ENCODE data around the gene CASK.

CASK gene

DNA sequence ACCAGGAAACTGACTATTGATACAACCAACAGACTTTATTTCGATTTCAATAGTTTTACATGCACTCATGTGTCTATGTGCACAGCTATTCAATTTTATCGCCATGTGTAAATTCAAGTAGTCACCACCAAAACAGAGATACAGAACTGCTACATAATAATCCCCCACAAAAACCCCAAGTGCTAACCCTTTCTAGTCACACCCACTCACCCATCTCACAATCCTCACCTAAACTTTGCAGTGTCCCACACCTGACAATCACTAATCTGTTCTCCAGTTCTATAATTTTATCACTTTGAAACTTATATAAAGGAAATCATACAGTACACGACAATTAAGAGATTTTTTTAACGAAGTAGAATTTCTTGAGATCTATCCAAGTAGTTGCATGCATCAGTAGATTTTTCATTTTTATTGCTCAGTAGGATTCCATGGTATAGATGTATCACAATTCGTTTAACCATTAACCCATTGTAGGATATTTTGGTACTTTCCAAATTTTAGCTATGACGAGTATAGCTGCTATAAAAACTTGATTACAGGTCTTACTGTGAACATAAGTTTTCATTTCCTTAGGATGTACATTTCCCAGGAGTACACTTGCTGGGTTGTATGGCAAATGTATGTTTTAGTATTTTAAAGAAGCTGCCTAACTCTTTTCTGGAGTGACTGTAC lies 85.9 kb downstream of the CASK start:
- DNase-seq (ENCODE audit: low read depth in 4 of 4, low spot score in 1 of 4) = no peak

DNA sequence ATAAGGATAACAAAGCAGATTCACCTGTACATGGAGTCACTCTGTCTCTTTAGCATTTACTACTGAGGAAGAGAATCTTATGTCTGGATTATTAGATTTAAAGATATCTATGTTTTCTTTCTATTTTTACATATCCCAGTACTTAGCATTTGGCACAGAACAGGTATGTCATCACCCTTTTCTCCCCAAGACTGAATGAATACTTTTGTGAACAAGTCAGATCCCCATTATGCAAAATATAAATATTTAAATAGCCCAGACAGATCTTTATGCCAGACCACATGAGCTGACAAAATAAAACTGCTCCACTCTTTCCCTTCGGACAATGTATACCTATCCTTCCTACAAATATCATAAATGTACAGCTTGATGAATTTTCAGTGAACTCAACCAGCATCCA lies 94.5 kb downstream of the CASK start:
- DNase-seq (ENCODE audit: low read depth in 4 of 4, low spot score in 1 of 4) = no peak

DNA sequence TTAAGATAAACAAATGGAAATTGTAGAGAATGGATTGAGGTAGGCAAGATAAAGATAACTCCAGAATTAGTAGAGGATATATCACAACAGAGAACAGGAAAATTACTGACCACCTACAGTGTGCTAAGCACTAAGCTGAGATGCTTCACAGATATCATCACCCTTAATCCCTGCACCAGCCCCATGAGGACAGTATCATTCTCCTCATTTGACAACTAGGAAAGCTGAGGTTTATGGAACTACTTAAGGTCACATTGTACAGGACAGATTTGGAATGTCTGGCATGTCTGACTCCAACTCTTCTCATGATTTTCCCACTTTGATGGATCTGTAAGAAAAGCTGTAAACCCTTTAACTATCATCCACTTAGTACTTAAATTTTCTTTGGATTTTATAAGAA lies 95.5 kb downstream of the CASK start:
- DNase-seq (ENCODE audit: low read depth in 4 of 4, low spot score in 1 of 4) = no peak

DNA sequence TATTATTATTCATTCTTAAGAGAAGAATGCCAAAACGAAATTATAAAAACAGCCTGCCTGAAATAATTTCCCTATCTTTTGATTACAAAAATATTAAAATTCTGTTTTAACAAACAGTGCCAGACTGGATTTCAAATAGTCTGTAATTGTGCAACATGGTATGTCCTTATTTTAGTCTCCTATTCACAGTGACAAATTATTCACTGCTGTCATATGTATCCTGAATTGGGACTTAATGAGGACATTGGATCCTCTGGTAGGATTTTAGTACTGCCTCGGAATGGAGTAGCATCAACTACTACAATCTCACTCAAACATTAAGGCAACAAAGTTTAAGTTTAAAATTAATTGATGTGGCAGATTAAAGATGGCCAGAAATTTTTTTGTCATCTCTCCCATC lies 97.6 kb downstream of the CASK start:
- DNase-seq (ENCODE audit: low read depth in 4 of 4, low spot score in 1 of 4) = no peak

DNA sequence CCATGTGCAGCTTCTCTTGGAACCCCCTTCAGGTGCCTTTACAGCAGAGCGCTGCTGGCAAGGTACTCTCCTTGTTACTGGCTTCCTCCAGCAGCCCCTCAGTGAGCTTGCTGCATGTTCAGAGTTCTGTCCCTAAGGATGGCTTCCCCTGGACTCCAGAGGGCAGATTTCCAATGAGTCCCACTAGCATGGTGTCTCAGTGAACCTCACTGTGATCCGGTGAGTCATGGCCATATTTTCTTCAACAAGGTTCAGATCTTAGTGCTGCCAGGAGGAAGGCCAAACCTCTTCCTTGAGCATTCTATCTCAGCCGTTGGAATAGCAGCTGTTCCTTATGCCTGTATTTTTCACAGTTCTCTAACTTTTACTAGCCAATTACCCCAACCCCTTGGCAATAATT lies 98.8 kb downstream of the CASK start:
- DNase-seq (ENCODE audit: low read depth in 4 of 4, low spot score in 1 of 4) = no peak

DNA sequence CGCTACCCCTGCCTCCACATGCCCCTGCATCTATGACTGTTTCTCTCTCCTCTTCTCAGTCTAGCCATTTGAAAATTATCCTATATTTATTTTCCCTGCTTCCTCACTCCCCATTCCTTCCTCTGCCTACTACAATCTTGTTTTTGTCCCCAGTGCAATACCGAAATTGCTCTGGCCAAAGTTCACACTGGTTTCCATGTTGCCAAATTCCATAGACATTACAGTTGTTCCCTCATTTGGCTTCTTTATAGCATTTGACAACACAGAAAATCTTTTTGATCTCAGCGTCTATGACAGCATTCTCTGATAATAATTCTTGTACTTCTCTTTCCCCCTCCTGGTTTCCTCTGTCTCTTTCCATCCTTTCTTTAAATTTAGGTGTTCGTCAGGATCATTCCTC lies 100.0 kb downstream of the CASK start:
- no peak for DNase-seq (ENCODE audit: low read depth in 4 of 4, low spot score in 1 of 4)

DNA sequence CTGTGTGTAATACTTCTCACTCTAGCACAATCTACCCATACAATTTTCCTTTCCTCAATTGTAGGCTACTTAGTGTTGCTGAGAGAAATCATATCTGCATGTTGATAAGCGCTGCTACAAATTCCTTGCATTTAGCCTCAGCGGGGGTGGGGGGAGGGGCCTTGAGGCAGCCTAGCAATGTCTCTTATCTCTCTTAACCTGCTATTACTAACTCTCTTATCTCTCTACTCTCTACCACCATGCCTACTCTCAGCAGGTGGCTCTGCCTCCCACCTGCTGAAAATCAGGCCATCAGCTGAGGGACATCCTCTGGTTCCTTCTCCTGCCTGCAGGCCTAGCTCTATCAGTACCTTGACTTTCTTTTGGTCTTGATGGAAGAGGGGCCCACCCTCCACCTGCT lies 100.5 kb downstream of the CASK start:
- DNase-seq (ENCODE audit: low read depth in 4 of 4, low spot score in 1 of 4) = no peak

DNA sequence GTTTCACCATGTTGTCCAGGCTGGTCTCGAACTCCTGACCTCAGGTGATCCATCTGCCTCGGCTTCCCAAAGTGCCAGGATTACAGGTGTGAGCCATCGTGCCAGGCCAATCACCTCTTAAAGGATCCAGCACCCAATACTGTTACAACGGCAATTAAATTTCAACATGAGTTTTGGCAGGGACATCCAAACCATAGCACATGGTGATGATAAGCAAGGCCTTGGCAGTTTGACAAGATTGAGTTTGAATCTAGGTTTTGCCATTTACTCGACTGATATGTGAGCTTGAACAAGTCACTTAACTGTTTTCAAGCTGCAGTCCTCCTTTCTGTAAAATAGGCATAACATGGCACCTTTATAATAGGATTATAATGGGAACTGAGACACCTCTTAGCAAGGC lies 115.3 kb downstream of the CASK start:
- no peak for DNase-seq (ENCODE audit: low read depth in 4 of 4, low spot score in 1 of 4)

DNA sequence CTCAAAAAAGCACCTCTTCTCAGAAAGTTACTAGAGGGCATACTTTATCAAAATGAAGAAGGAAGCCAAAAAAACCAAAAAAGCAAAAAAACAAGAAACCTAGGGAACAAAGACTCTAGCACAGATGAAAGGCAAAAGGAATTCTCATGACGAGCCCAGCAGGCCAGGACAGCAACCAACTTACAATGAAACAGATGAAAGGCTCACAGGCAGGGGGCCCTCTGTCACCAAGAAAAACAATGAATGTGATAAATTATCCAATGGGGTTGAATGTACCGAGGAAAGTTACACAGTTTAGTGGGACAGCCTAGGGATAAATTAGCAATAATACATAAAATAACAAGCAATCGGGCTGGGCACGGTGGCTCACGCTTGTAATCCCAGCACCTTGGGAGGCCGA lies 120.4 kb downstream of the CASK start:
- DNase-seq (ENCODE audit: low read depth in 4 of 4, low spot score in 1 of 4) = no peak

DNA sequence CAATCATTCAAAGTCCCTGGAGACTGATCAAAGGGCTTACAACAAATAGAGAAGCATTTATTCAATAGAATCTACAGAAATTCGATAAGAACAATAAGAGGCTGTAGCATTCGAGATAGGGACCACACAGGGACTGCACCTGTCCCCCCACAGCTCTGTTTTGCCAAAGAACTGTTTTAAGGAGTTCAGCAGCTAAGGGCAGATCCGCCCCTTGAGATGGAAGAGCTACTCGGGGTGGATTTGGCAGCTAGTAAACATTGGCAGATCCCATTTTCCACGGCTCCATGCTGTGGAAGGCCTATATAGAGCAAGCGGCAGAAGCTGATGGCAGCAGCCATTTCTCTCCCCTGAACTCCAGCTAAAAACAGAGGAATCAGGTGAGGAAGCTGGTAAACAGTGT lies 123.7 kb downstream of the CASK start:
- no peak for DNase-seq (ENCODE audit: low read depth in 4 of 4, low spot score in 1 of 4)

DNA sequence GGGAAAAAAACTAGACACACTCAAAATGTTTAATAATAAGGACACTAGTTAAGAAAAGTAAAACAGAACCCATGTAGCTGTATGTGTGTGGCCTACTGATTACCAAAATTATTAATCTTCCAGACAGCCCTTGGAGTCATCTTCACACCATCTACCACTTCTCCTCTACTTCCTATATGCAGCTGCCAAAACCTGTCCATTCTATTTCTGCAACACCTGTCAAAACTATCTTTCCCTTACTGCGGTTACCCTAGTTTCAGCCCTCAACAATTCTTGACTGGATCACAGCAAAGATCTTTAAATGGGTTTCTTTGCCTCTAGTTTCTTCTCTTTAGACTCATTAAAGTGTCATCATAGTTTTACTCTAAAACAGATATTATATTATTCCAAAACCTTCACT lies 126.8 kb downstream of the CASK start:
- DNase-seq (ENCODE audit: low read depth in 4 of 4, low spot score in 1 of 4) = no peak

DNA sequence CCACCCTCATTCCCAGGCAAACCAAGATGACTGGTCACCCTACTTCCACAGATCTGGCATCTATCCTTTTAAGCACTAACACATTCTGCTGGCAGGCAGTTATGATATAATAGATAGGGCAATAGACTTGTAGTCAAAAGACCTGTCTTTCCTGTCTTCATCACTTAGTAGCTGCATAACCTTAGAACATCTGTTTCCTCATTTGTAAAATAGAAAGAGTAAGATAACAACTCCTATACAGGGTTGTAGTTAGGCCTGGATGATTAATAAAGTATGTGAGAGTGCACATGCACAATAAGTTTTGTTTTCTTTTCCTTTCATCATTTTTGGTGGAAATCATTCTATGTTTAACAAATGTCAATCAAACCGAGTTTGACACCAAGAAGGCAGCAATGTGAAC lies 127.3 kb downstream of the CASK start:
- no peak for DNase-seq (ENCODE audit: low read depth in 4 of 4, low spot score in 1 of 4)

DNA sequence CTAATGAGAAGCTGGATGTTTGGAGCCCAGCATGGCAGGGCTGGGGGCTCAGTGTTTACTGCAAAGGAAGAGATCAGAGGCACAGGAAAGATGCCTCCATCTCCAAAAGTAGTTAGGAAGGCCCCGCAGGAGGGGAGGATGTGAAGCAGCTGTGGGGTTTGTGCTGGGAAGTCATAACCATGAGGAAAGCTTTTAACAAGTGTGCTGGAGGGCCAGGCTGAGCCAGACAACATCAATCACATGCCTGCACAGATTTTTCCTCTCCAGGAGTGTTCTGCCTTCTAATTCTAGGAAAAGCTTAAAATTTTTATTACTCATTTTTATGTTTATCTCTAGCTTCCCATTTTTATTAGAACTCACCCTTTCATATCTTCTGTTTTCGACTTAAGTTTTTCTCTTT lies 134.0 kb downstream of the CASK start:
- no peak for DNase-seq (ENCODE audit: low read depth in 4 of 4, low spot score in 1 of 4)

DNA sequence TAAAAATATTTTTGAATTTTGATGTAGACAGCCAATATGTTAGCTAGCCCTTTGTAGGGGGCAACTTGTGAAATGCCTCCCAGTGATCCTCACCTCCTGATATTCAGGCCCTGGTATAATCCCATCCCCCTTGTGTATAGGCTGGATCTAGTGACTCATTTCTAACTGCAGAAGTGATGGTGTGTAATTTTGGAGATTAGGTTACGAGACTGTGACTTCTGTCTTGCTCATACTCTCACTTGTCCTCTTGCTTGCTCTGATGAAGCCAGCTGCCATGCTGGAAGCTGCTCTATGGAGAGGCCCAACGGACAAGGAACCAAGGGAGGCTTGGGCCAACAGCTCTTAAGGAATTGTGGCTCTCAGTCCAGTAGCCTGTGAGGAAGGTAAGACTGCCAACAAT lies 137.7 kb downstream of the CASK start:
- DNase-seq (ENCODE audit: low read depth in 4 of 4, low spot score in 1 of 4) = no peak

DNA sequence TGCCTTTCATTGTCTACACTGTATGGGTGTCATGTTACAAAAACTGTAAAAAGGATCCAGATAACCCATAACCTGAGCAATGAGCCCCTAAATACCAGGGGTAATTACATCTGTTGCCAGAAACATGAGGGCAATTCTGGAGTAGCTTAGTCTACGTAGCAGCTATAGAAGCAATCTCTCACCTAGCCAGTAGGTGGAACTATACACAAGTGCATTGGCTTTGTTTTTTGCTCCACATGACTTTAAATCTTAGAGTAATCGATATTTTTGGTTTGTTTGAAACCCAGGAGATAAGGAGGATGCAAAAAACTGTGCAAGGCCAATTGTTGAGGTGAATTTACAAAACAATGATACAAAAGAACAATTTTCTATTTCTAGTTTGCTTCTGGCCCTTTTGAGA lies 141.9 kb downstream of the CASK start:
- no peak for DNase-seq (ENCODE audit: low read depth in 4 of 4, low spot score in 1 of 4)

DNA sequence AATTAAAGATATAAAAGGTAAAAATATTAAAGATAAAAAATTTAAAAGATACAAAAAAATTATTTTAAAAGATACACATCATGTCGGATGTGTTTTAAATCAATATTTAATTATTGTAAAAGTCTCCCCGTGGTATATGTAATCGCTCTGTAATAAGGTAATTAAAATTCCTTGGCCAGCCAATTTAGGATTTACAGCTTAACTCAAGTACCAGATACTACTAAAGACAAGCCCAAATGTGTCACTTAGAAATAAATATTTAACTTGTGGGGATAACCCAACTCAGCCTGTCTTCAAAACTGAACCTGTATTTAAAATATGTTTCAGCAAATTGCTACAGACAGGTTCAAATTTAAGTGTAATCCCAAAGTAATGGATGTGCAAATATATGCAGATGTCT lies 143.4 kb downstream of the CASK start:
- no peak for DNase-seq (ENCODE audit: low read depth in 4 of 4, low spot score in 1 of 4)

DNA sequence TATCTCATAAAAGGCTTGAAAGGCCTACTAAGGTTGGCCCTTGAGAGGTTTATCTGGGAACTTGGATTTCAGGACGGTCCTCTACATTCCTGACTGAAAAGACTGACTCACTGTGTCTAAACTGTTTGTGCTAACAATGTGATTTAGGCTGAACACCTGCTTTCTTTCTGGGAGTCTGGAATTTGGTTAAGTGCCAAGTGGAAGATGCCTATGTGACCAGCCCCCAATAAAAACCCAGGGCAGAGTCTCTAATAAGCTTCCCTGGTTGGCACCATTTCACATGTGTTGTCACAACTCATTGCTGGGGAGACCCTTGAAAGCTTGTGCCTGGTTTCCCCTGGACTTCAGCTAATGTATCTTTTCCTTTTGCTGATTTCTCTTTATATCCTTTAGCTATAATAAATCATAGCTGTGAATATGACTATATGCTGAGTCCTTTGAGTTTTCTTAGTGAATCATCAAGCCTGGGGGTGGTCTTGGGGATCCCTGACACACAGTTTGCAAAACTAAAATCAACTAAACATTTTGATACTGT lies 144.3 kb downstream of the CASK start:
- no peak for DNase-seq (ENCODE audit: low read depth in 4 of 4, low spot score in 1 of 4)

DNA sequence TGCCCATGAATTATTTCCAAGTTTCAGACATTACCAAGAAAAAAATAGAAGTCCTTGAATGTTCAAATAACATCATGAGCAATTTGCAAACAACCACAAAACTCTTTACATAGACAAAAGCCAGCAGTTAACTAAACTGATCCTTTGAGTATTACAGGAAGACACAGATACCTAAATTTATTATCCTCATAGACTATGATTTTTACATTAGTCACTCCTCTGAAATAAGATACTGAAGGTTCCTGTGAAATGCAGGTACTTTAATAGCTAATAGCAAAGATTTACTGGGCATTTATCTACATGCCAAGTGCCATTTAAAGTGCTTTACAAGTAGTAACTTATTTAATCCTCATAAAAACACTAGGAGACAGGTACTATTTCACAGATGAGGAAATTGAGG lies 161.7 kb downstream of the CASK start:
- DNase-seq (ENCODE audit: low read depth in 4 of 4, low spot score in 1 of 4) = no peak

DNA sequence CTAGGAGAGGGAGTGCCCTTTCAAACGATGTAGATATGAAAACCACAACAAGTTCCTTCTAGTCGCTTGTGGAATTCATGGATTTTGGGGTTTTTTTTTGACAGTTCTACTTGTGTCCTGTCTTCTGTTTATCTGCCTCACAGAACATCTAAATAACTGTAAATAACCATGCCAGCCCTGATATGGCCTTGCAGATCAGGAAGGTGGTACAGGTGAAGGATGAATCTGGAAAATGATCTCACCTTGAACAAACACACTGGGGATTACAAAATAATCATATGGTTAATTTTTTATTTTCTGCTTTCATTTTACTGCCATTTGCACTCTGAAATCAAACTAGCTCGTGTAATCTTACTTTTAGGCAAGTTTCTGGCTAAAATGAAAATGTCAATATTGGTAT lies 162.2 kb downstream of the CASK start:
- DNase-seq (ENCODE audit: low read depth in 4 of 4, low spot score in 1 of 4) = no peak

DNA sequence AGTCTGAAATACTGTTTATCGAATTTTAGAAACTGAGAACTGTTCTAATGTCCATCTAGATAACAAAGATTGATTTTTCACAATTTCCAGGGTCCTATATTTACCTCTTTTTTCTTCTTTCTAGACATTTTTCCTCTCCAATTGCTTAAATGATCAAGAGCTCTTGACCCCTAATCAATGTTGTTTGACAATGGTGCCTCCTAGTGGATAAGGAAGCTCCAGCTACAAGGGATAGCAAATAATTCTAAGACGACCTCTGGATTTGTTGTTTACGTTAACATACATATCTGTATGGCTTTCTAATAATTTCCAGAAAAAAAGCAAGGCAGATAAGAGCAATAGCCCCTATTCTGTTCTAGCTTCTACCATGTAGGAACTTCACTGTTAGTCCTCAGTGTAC lies 163.5 kb downstream of the CASK start:
- DNase-seq (ENCODE audit: low read depth in 4 of 4, low spot score in 1 of 4) = no peak

DNA sequence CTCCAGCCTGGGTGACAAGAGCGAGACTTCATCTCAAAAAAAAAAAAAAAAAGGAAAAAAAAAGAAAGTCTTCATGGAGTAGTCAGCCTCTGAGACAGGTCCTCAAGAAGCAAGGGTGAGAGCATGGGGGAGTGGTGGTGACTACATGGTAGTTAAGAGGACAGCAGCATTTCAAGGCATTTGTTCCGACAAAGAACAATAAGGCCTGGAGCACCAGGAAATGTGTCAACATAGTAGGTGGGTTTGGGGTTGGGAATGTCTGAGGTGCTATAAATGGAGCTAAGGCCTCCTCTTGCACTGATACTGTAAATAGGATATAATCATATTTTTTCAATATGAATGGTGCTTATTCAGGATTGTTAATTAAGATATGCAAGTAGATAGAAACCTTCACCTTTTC lies 165.0 kb downstream of the CASK start:
- no peak for DNase-seq (ENCODE audit: low read depth in 4 of 4, low spot score in 1 of 4)

DNA sequence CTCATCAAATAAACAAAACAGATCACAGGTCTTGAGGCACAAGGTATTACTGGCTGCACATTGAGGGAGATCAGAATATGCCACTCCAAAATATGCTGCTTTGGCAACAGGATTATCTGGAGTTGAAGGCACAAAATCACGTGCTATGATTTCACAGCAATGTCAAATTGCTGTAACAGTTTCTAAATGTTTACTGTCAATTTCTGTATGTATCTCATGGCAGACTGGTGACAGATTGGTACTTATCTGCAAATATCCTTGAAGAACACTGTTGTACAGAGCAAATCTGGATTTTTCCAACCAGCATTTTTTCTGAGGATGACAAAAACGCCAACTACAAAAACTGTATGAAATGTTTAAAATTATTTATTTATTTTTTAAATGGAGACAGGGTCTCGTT lies 172.6 kb downstream of the CASK start:
- no peak for DNase-seq (ENCODE audit: low read depth in 4 of 4, low spot score in 1 of 4)

DNA sequence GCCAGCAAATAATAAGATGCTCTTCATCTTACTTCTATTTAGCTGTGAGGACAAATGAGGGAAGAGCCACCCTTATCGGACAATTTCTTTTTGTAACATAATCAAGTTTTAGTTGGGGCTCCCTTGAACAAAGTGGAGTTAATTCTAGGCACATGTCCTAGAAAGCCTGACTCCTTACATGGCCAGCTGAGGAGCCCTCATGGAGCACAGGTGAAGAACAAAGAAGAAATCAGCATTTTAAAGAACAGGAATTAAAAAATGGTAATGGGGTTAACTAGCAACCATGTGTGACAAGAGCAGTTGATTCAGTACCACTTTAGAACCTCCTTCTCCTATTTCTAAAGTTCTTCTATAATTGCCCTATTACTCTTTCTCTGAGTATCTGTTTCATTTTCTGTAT lies 183.5 kb downstream of the CASK start:
- DNase-seq (ENCODE audit: low read depth in 4 of 4, low spot score in 1 of 4) = no peak

DNA sequence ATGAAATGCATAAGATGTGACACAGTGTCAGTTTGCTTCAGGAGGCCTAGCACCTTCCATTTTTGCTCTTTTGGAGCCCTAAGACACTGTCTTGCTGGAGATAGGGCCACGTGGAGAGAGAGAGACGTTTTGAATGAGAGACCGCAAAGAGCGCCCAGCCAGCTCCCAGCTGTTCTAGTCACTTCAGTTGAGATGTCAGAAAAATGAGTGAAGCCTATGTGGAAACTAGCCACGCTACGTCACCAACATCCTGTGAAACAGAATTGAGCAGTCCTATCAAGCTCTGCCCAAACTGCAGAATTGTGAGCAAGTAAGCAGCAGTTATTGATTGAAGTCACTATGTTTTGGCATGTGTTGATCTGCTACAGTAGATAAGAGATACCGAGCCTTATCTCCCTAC lies 186.3 kb downstream of the CASK start:
- no peak for DNase-seq (ENCODE audit: low read depth in 4 of 4, low spot score in 1 of 4)

All from stimulated activated CD4-positive, alpha-beta T cell treated with anti-CD3 and anti-CD28 coated beads, Interleukin-1b, Interleukin-23, amount 100 ng/mL, for 24 hours (primary cell).